Neural progenitor cell (in vitro differentiated cells): ENCODE results near the gene PSMD11. TPM values are rescaled to one million over a fixed set of nuclear protein-coding genes. Genes with fewer than 3 reads are reported as not detected.
A peak's percentile ranks its signal among the peaks of the same experiment; 100 is the strongest.

Source experiments
- DNase-seq: peaks from one replicate; pipeline ENCODE4 v3.0.0-alpha.2; 2016; ENCODE audit warnings: low spot score
- H2AFZ ChIP-seq: fragments of 200-600 bp; sonication (generic); replicated peaks from 2 replicates; pipeline ENCODE4 v1.6.1; 2016; ENCODE audit warnings: antibody characterized with exemption
- H3F3A ChIP-seq: fragments of 200-600 bp; sonication (generic); 2 replicates; pipeline ENCODE4 v1.6.1; 2016; ENCODE audit warnings: antibody characterized with exemption, low read depth
- H3K27ac ChIP-seq: fragments of 200-600 bp; sonication (generic); 2 replicates; pipeline ENCODE4 v1.5.1; 2016; ENCODE audit warnings: mild to moderate bottlenecking
- H3K27me3 ChIP-seq: fragments of 200-600 bp; sonication (generic); 2 replicates; pipeline ENCODE4 v1.6.1; 2016; ENCODE audit warnings: mild to moderate bottlenecking, moderate library complexity
- H3K36me3 ChIP-seq: fragments of 200-600 bp; sonication (generic); 2 replicates; pipeline ENCODE4 v1.5.1; 2016
- H3K4me1 ChIP-seq: fragments of 200-600 bp; sonication (generic); 2 replicates; pipeline ENCODE4 v1.6.1; 2016; ENCODE audit warnings: mixed run types
- H3K4me2 ChIP-seq: fragments of 200-600 bp; sonication (generic); 2 replicates; pipeline ENCODE4 v1.6.1; 2016
- H3K4me3 ChIP-seq: fragments of 200-600 bp; sonication (generic); 2 replicates; pipeline ENCODE4 v1.5.1; 2016
- H3K79me2 ChIP-seq: fragments of 200-600 bp; sonication (generic); 2 replicates; pipeline ENCODE4 v1.6.1; 2016; ENCODE audit warnings: low read depth
- H3K9ac ChIP-seq: fragments of 200-600 bp; sonication (generic); 2 replicates; pipeline ENCODE4 v1.6.1; 2016
- H3K9me3 ChIP-seq: fragments of 200-600 bp; sonication (generic); 2 replicates; pipeline ENCODE4 v1.5.1; 2016; ENCODE audit warnings: low read depth
- H4K20me1 ChIP-seq: fragments of 200-600 bp; sonication (generic); 2 replicates; pipeline ENCODE4 v1.6.1; 2016; ENCODE audit warnings: low read depth
- H3K27ac Mint-ChIP-seq: 3 replicates; pipeline ENCODE4 v1.8.0; 2021; ENCODE audit warnings: mixed read lengths
- H3K27me3 Mint-ChIP-seq: 2 replicates; pipeline ENCODE4 v1.8.0; 2022; ENCODE audit warnings: low read depth, mild to moderate bottlenecking, inconsistent platforms, moderate library complexity, mixed read lengths; ENCODE audit not compliant: insufficient read depth
- H3K36me3 Mint-ChIP-seq: 3 replicates; pipeline ENCODE4 v1.8.0; 2021; ENCODE audit warnings: mixed read lengths
- H3K4me1 Mint-ChIP-seq: 3 replicates; pipeline ENCODE4 v1.8.0; 2021; ENCODE audit warnings: mixed read lengths
- H3K4me3 Mint-ChIP-seq: 3 replicates; pipeline ENCODE4 v1.8.0; 2021; ENCODE audit warnings: mild to moderate bottlenecking, moderate library complexity, mixed read lengths
- H3K9me3 Mint-ChIP-seq: 3 replicates; pipeline ENCODE4 v1.8.0; 2020; ENCODE audit warnings: mixed read lengths
- EZH2 ChIP-seq: fragments of 200-600 bp; sonication (generic); IDR thresholded peaks from 2 replicates; pipeline ENCODE4 v1.6.1; 2017; ENCODE audit warnings: antibody characterized with exemption, mild to moderate bottlenecking, moderate library complexity
- EZH2phosphoT487 ChIP-seq: fragments of 200-600 bp; sonication (generic); IDR thresholded peaks from 2 replicates; pipeline ENCODE4 v1.6.1; 2017; ENCODE audit warnings: antibody characterized with exemption
- total RNA-seq: library from RNA; depleted of rRNA; stranded (reverse); fragments of >200 nt; gene quantifications from 2 replicates; pipeline ENCODE4 v1.2.3, GENCODE V29; 2015; ENCODE audit warnings: low replicate concordance
- TF ChIP-seq, protein P1 (sequence below): fragments of 200-600 bp; sonication (generic); IDR thresholded peaks from 2 replicates; pipeline ENCODE4 v1.5.1; 2017; ENCODE audit warnings: antibody characterized with exemption, mild to moderate bottlenecking

PSMD11 gene
- total RNA-seq, 1 donor from 2014 or later, result 101 TPM

- H3K27ac Mint-ChIP-seq, result peak overlapping the region; percentile 37
- Histone ChIP-seq H3K9me3 (no peaks in the 10 kb centered on the region), H2AFZ (no peak overlapping the region), H3K27me3 (no peaks in the 10 kb centered on the region), H3K4me1 (peaks cover 5% of the 10 kb centered on the region), H3K4me2 (no peak overlapping the region), H3K36me3 (no peaks in the 10 kb centered on the region), H3K79me2 (no peaks in the 10 kb centered on the region), H4K20me1 (no peaks in the 10 kb centered on the region), H3F3A (no peaks in the 10 kb centered on the region), H3K27ac (no peak overlapping the region), H3K9ac (no peak overlapping the region), H3K4me3 (no peak overlapping the region)
- peaks cover 17% of the 10 kb centered on the region for H3K9me3 Mint-ChIP-seq
- H3K4me1 Mint-ChIP-seq, result peaks cover 30% of the 10 kb centered on the region
- H3K4me3 Mint-ChIP-seq, result no peak overlapping the region
- H3K27me3 Mint-ChIP-seq, result peaks cover 6% of the 10 kb centered on the region
- no peak for DNase-seq
- no peaks in the 10 kb centered on the region for H3K36me3 Mint-ChIP-seq
- TF ChIP-seq EZH2phosphoT487 (no peak), EZH2 (no peak)
- TF ChIP-seq, protein P1, sequence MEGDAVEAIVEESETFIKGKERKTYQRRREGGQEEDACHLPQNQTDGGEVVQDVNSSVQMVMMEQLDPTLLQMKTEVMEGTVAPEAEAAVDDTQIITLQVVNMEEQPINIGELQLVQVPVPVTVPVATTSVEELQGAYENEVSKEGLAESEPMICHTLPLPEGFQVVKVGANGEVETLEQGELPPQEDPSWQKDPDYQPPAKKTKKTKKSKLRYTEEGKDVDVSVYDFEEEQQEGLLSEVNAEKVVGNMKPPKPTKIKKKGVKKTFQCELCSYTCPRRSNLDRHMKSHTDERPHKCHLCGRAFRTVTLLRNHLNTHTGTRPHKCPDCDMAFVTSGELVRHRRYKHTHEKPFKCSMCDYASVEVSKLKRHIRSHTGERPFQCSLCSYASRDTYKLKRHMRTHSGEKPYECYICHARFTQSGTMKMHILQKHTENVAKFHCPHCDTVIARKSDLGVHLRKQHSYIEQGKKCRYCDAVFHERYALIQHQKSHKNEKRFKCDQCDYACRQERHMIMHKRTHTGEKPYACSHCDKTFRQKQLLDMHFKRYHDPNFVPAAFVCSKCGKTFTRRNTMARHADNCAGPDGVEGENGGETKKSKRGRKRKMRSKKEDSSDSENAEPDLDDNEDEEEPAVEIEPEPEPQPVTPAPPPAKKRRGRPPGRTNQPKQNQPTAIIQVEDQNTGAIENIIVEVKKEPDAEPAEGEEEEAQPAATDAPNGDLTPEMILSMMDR, result no peak
Observed at GRCh38 chr17:32503251-32504165, 59.2 kb downstream of the PSMD11 start.

- H3K4me2 ChIP-seq, result no peak overlapping the region
- Mint-ChIP-seq H3K9me3 (peaks cover 15% of the 10 kb centered on the region), H3K36me3 (no peaks in the 10 kb centered on the region), H3K27me3 (peaks cover 6% of the 10 kb centered on the region), H3K4me1 (peaks cover 29% of the 10 kb centered on the region), H3K27ac (peak overlapping the region; percentile 92), H3K4me3 (no peak overlapping the region)
- no peak overlapping the region for H3K4me3 ChIP-seq
- no peak overlapping the region for H3K9ac ChIP-seq
- DNase-seq, result no peak
- no peak for TF ChIP-seq EZH2
- no peaks in the 10 kb centered on the region for H4K20me1 ChIP-seq
- no peaks in the 10 kb centered on the region for H3K27me3 ChIP-seq
- H3F3A ChIP-seq, result no peaks in the 10 kb centered on the region
- H3K9me3 ChIP-seq, result no peaks in the 10 kb centered on the region
- no peak overlapping the region for H3K27ac ChIP-seq
- H3K4me1 ChIP-seq, result peaks cover 5% of the 10 kb centered on the region
- H3K79me2 ChIP-seq, result no peaks in the 10 kb centered on the region
- no peak overlapping the region for H2AFZ ChIP-seq
- no peaks in the 10 kb centered on the region for H3K36me3 ChIP-seq
Observed at GRCh38 chr17:32504166-32504990, 60.1 kb downstream of the PSMD11 start.

DNA sequence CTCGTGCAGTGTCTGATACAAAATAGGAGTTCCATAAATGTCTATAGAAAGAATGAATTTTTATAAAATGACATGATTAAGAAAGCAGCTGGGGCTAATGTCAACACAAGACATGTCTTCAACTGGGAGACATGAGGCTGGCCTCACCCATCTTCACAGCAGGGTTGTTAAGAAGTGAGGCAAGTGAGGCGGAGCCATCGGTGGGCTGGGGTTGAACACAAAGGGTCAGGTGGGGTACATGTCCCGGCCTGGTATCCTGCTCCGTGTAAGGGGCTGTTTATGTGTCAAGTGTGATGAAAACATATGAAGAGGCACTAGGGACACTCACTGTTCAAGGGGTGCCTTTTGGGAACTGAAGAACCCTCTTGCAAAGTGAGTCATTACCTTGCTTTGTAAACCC, 64.6 kb downstream of the PSMD11 start:
- Histone ChIP-seq H3F3A (no peaks in the 10 kb centered on the region), H2AFZ (no peak overlapping the region), H3K36me3 (no peaks in the 10 kb centered on the region), H3K9ac (no peak overlapping the region), H3K9me3 (no peaks in the 10 kb centered on the region), H3K4me1 (peaks cover 5% of the 10 kb centered on the region), H3K79me2 (no peaks in the 10 kb centered on the region), H3K4me2 (no peak overlapping the region), H3K4me3 (no peak overlapping the region), H4K20me1 (no peaks in the 10 kb centered on the region), H3K27me3 (no peaks in the 10 kb centered on the region), H3K27ac (no peak overlapping the region)
- peak overlapping the region; percentile 60 for H3K27ac Mint-ChIP-seq
- peaks cover 25% of the 10 kb centered on the region for H3K4me1 Mint-ChIP-seq
- H3K4me3 Mint-ChIP-seq, result no peak overlapping the region
- no peaks in the 10 kb centered on the region for H3K36me3 Mint-ChIP-seq
- H3K9me3 Mint-ChIP-seq, result peaks cover 13% of the 10 kb centered on the region
- peaks cover 2% of the 10 kb centered on the region for H3K27me3 Mint-ChIP-seq
- TF ChIP-seq, protein P1, result no peak
- TF ChIP-seq EZH2phosphoT487, result no peak
- TF ChIP-seq EZH2, result no peak
- no peak for DNase-seq
